HG03442 (cell line): Measurements from ENCODE around the gene CACNA1H.
"Not testable (repeated sequence)": the region's sequence is repeated elsewhere in the genome, so short reads cannot be mapped to it uniquely, and the experiment has no call there.

Source experiments
- ATAC-seq: cut with Tn5 transposase; IDR thresholded peaks from one replicate; pipeline ENCODE4 v1.9.1; 2021; ENCODE audit warnings: mild to moderate bottlenecking, moderate library complexity; ENCODE audit not compliant: unreplicated experiment

Gene CACNA1H

GRCh38 chr16:1185460-1186207 is 32.7 kb downstream of the CACNA1H start:
- not testable (repeated sequence) for ATAC-seq

GRCh38 chr16:1188432-1189189 is 35.7 kb downstream of the CACNA1H start:
- no peak for ATAC-seq

GRCh38 chr16:1189455-1189854 is 36.5 kb downstream of the CACNA1H start:
- no peak for ATAC-seq

- ATAC-seq: not testable (repeated sequence)
These were observed 37.9 kb downstream of the CACNA1H start for GRCh38 chr16:1190789-1191188.

- no peak for ATAC-seq
These were observed 39.6 kb downstream of the CACNA1H start for GRCh38 chr16:1192384-1193073.

- ATAC-seq: no peak
These were observed 40.4 kb downstream of the CACNA1H start for GRCh38 chr16:1193143-1193824.

GRCh38 chr16:1193825-1194581 is 41.1 kb downstream of the CACNA1H start:
- ATAC-seq: no peak

GRCh38 chr16:1194665-1195392 is 41.9 kb downstream of the CACNA1H start:
- no peak for ATAC-seq

GRCh38 chr16:1195393-1195666 is 42.4 kb downstream of the CACNA1H start:
- no peak for ATAC-seq

GRCh38 chr16:1196494-1196893 is 43.6 kb downstream of the CACNA1H start:
- no peak for ATAC-seq

GRCh38 chr16:1197237-1197866 is 44.4 kb downstream of the CACNA1H start:
- no peak for ATAC-seq

- no peak for ATAC-seq
These were observed 45.3 kb downstream of the CACNA1H start for GRCh38 chr16:1198194-1198593.

- not testable (repeated sequence) for ATAC-seq
These were observed 45.9 kb downstream of the CACNA1H start for GRCh38 chr16:1198671-1199346.

- ATAC-seq: no peak
These were observed 46.6 kb downstream of the CACNA1H start for GRCh38 chr16:1199347-1200013.

GRCh38 chr16:1200014-1200627 is 47.2 kb downstream of the CACNA1H start:
- ATAC-seq: no peak

- ATAC-seq: no peak
These were observed 48.5 kb downstream of the CACNA1H start for GRCh38 chr16:1201444-1201843.

- ATAC-seq: no peak
These were observed 49.4 kb downstream of the CACNA1H start for GRCh38 chr16:1202274-1202673.

GRCh38 chr16:1204933-1205332 is 52.0 kb downstream of the CACNA1H start:
- no peak for ATAC-seq
